HL-60/S4 treated with retinoic acid at 250 ng/mL for 4 days and 3 days (cell line): ENCODE measurements around the gene TAS2R5.
"Not testable (repeated sequence)": the region's sequence is repeated elsewhere in the genome, so short reads cannot be mapped to it uniquely, and the experiment has no call there.

Experiments used
- in situ Hi-C: fragments of 300-500 bp; cut with MboI; formaldehyde crosslinking; loops from 2 replicates; pipeline ENCODE4 v1.7.0; 2022; ENCODE audit warnings: low sequenced_read_pairs

TAS2R5 gene

GRCh38 chr7:141789917-141790316 is at the start of gene TAS2R5:
TAS2R5 (plus strand) TSS chr7:141790217; CDS start chr7:141790362, 145 bp downstream.
- in situ Hi-C loops = no loop called here

GRCh38 chr7:141742229-141742628 is 47.8 kb upstream of the TAS2R5 start:
- in situ Hi-C loops = no loop called here

- in situ Hi-C loops = no loop called here
Observed at GRCh38 chr7:141744131-141744530, 45.9 kb upstream of the TAS2R5 start.

GRCh38 chr7:141748396-141748795 is 41.6 kb upstream of the TAS2R5 start:
- in situ Hi-C loops = no loop called here

GRCh38 chr7:141751904-141752303 is 38.1 kb upstream of the TAS2R5 start:
- in situ Hi-C loops = loop anchor here (25.0 kb wide), 1 partner anchor 435 kb away; no protein-coding TSS in a partner anchor

- in situ Hi-C loops = loop anchor here (25.0 kb wide), 1 partner anchor 435 kb away; no protein-coding TSS in a partner anchor
Observed at GRCh38 chr7:141752634-141753033, 37.4 kb upstream of the TAS2R5 start.

- in situ Hi-C loops = loop anchor here (25.0 kb wide), 1 partner anchor 432 kb away; no protein-coding TSS in a partner anchor
Observed at GRCh38 chr7:141754939-141755338, 35.1 kb upstream of the TAS2R5 start.

GRCh38 chr7:141763797-141764196 is 26.2 kb upstream of the TAS2R5 start, which contains the start of gene TAS2R3:
TAS2R3 (plus strand) TSS chr7:141764097; CDS start chr7:141764159, 62 bp downstream.
- in situ Hi-C loops = loop anchor here (25.0 kb wide), 1 partner anchor 424 kb away; no protein-coding TSS in a partner anchor

- in situ Hi-C loops = loop anchor here (25.0 kb wide), 1 partner anchor 417 kb away; no protein-coding TSS in a partner anchor
Observed at GRCh38 chr7:141770083-141770583, 19.9 kb upstream of the TAS2R5 start.

- in situ Hi-C loops = no loop called here
Observed at GRCh38 chr7:141776374-141776773, 13.6 kb upstream of the TAS2R5 start, which contains the start of gene TAS2R4. TAS2R4 (plus strand) TSS chr7:141776674; CDS start chr7:141778489, 1,815 bp downstream.

GRCh38 chr7:141785706-141786552 is 4.1 kb upstream of the TAS2R5 start:
- in situ Hi-C loops = no loop called here

- in situ Hi-C loops = no loop called here
Observed at GRCh38 chr7:141788296-141788695, 1.7 kb upstream of the TAS2R5 start.

GRCh38 chr7:141792526-141792925 is 2.5 kb downstream of the TAS2R5 start:
- in situ Hi-C loops = no loop called here

- in situ Hi-C loops = no loop called here
Observed at GRCh38 chr7:141820067-141820466, 30.1 kb downstream of the TAS2R5 start.

- in situ Hi-C loops = not testable (repeated sequence)
Observed at GRCh38 chr7:141822432-141822831, 32.4 kb downstream of the TAS2R5 start.

GRCh38 chr7:141837683-141838082 is 47.7 kb downstream of the TAS2R5 start:
- in situ Hi-C loops = no loop called here

- in situ Hi-C loops = no loop called here
Observed at GRCh38 chr7:141838581-141838980, 48.6 kb downstream of the TAS2R5 start.

GRCh38 chr7:141839256-141839655 is 49.2 kb downstream of the TAS2R5 start:
- in situ Hi-C loops = no loop called here

GRCh38 chr7:141840708-141841107 is 50.7 kb downstream of the TAS2R5 start:
- in situ Hi-C loops = no loop called here
